Measurements from ENCODE around the gene TGFBR3. TPM values are rescaled to one million over a fixed set of nuclear protein-coding genes. Genes with fewer than 3 reads are reported as not detected.

TGFBR3 gene
- total RNA-seq, 4 donors from 2014 or later, result 16.3 to 90.0 (median 54.7) TPM

DNA sequence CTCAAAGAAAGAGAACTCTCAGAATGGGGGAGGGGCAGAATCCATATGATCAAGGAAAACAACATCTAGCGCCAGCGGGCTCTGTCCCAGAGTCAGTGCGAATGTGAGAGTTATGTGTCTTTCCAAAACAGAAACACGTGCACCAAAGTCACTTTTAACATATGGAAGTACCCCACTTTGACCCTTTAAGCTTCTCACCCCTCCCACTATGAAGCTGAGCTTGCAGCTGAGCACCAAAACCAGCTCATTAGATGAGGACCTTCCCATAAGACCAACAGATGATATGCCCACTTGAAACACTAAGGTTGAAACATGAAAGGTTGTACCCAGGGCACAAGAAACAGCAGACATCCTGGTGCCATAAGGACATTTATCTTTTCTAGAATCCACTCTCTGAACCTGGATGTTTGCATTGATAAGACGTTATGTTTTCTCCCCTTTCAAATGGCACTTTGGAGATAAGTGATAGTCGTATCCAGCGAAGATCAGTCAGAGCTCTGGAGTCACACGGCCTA is 171.0 kb downstream of the TGFBR3 start:
- no peak overlapping the region for H3K4me3 ChIP-seq
- H3K9me3 ChIP-seq, result no peaks in the 10 kb centered on the region
- no peak overlapping the region for H3K27ac ChIP-seq
- DNase-seq, result no peak
- TF ChIP-seq, protein P1, sequence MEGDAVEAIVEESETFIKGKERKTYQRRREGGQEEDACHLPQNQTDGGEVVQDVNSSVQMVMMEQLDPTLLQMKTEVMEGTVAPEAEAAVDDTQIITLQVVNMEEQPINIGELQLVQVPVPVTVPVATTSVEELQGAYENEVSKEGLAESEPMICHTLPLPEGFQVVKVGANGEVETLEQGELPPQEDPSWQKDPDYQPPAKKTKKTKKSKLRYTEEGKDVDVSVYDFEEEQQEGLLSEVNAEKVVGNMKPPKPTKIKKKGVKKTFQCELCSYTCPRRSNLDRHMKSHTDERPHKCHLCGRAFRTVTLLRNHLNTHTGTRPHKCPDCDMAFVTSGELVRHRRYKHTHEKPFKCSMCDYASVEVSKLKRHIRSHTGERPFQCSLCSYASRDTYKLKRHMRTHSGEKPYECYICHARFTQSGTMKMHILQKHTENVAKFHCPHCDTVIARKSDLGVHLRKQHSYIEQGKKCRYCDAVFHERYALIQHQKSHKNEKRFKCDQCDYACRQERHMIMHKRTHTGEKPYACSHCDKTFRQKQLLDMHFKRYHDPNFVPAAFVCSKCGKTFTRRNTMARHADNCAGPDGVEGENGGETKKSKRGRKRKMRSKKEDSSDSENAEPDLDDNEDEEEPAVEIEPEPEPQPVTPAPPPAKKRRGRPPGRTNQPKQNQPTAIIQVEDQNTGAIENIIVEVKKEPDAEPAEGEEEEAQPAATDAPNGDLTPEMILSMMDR (IDR thresholded peaks at IDR 0.05), result no peak
- TF ChIP-seq POLR2A (IDR thresholded peaks at IDR 0.05), result no peak
- H3K4me1 ChIP-seq, result no peaks in the 10 kb centered on the region
- no peaks in the 10 kb centered on the region for H3K27me3 ChIP-seq
- peaks cover 0 to 26% (median 0%) of the 10 kb centered on the region in 3 donors for H3K36me3 ChIP-seq

DNA sequence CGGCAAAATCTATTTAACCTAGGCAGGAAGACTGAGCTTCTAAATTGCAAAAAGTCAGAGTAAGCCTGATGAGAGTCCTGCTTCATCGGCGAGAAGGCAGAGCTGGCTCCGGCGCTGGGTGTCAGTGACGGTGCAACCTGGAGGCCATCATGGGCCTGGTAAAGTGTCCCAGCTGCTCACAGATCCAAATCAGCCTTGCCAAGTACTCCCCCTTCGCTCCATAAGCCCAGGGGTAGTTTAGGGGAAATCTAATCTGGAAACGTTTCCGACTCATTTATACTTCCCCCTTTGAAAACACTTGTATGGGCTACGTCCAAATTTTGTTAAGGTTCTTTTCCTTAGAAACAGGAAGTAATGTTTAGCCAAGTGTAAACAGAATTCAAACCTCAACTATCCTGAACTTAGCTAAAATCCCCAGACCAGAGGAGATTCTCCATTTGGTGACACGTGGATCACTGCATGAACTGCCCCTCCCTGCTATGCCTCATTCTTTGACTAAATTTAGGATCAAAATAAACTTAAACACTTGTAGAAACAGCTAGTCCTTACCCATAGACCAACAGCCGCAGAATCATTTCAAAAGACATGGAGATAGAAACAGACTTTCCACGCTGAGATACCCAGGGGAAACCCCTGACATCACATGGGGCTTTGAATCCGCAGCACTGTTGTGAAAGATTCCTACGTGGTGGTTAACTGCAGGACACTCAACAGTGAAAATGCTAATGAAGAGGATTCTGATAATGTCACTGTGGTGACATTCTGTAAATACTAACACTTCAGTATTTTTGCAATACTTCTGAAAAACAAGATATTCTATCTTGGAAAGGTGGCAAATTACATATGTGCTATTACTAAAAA is 172.7 kb downstream of the TGFBR3 start:
- H3K9me3 ChIP-seq, result no peaks in the 10 kb centered on the region

DNA sequence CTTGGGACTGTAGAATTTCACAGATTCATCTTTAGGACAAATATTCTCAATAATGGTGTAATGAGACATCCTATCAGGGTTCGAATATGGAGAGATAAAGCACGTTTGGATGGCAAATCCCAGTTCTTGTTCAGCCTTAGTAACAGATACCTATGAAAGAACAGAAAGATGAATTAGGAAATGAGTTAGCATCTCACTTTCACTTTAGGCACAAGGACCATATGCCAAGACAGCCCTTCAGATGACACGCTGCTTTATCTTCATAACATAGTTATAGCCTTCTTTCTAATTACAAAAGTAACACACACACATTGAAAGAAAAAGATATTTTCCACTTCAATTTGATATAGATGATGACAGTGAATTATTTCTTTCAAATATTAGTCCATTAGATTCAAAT is 173.6 kb downstream of the TGFBR3 start:
- H3K9me3 ChIP-seq, result no peaks in the 10 kb centered on the region
- TF ChIP-seq, protein P1 (IDR thresholded peaks at IDR 0.05), result no peak
- no peak for TF ChIP-seq POLR2A (IDR thresholded peaks at IDR 0.05)
- no peak overlapping the region for H3K4me3 ChIP-seq
- no peaks in the 10 kb centered on the region for H3K4me1 ChIP-seq
- H3K27me3 ChIP-seq, result no peaks in the 10 kb centered on the region
- H3K36me3 ChIP-seq, result peaks cover 0 to 27% (median 0%) of the 10 kb centered on the region in 3 donors
- H3K27ac ChIP-seq, result peak overlapping the region; percentile 3 to 79 (median 54)
- DNase-seq, result no peak

More for the DNA sequence above, 172.7 kb downstream of the TGFBR3 start:
- no peak overlapping the region for H3K4me3 ChIP-seq
- H3K27ac ChIP-seq, result peak overlapping the region; percentile 3 to 79 (median 54)
- peaks cover 0 to 19% (median 0%) of the 10 kb centered on the region in 3 donors for H3K36me3 ChIP-seq
- no peaks in the 10 kb centered on the region for H3K27me3 ChIP-seq
- DNase-seq, result peak in 1 of 3 donors; percentile 62
- H3K4me1 ChIP-seq, result no peaks in the 10 kb centered on the region
- TF ChIP-seq POLR2A (IDR thresholded peaks at IDR 0.05), result no peak
- TF ChIP-seq, protein P1 (IDR thresholded peaks at IDR 0.05), result no peak

DNA sequence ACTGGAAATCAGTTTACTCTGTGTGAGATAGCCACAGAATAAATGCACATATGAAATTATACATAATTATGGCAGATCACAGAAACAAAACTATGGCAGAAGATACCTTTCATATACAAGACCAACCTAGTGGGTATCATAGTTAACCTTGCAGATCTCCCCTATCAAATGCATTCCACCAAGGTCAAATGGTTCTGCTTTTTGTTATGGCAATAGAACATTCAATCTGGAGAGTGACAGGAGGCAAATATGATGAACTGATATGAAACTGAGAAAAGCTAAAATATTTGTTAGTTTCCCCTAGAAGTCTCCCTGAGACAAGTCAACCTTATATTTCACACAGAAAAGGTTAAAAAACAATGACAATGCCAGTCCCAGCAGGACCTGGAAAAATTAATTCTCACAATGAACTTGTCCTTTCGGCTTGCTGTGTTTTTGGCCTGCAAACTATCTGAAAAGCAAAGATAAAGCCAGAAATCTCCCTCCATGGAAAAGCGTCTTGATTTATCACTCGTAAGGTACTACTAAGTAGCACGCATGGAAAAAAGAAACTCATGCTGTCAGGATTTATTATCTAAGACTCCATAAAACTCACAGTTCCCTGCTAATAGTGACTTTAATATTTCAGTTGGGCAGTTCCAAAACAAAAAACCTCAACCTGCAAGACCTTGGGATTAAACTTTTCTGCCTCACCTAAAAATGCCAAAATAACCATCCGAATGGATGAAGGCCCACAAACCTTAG is 174.3 kb downstream of the TGFBR3 start:
- Histone ChIP-seq H3K9me3 (no peaks in the 10 kb centered on the region), H3K27ac (peak overlapping the region in 2 of 4 donors; percentile 67 to 79), H3K4me3 (no peak overlapping the region), H3K4me1 (no peaks in the 10 kb centered on the region), H3K36me3 (peaks cover 0 to 33% (median 0%) of the 10 kb centered on the region in 3 donors), H3K27me3 (no peaks in the 10 kb centered on the region)
- no peak for DNase-seq
- TF ChIP-seq, protein P1 (IDR thresholded peaks at IDR 0.05), result no peak
- no peak for TF ChIP-seq POLR2A (IDR thresholded peaks at IDR 0.05)

DNA sequence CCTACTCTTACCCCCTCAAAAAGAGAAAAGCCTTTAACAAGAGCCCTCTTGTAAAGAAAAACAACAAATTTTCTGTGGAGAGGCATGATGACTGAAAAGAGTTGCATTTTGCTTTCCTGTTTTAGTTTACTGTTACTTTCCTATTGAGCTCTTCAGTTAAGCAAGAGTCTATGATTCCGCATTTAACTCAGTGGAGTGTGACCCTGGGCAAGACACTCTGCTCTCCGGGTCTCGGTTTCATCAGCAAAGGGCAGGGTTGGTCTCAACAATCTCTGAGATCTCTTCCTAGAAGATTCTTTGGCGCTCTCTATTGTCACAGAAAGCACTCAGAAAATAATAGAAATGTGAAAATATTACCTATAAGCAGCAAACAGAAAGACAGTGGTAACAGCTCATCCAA is 175.7 kb downstream of the TGFBR3 start:
- DNase-seq, result no peak
- no peaks in the 10 kb centered on the region for H3K27me3 ChIP-seq
- TF ChIP-seq, protein P1 (IDR thresholded peaks at IDR 0.05), result no peak
- TF ChIP-seq POLR2A (IDR thresholded peaks at IDR 0.05), result no peak
- no peaks in the 10 kb centered on the region for H3K4me1 ChIP-seq
- H3K36me3 ChIP-seq, result peaks cover 0 to 25% (median 0%) of the 10 kb centered on the region in 3 donors
- no peak overlapping the region for H3K27ac ChIP-seq
- no peak overlapping the region for H3K4me3 ChIP-seq
- H3K9me3 ChIP-seq, result no peaks in the 10 kb centered on the region

All from Peyer's patch (tissue), 4 donors.